GM12874 (cell line): ENCODE results near the gene TNPO3.

Experiments
- TF ChIP-seq, protein P1 (sequence below): IDR thresholded peaks from 2 replicates; pipeline ENCODE4 v1.5.1; 2011; ENCODE audit warnings: low read depth, mild to moderate bottlenecking, control low read depth, low read length, moderate library complexity; ENCODE audit not compliant: insufficient read depth

TNPO3 gene

DNA sequence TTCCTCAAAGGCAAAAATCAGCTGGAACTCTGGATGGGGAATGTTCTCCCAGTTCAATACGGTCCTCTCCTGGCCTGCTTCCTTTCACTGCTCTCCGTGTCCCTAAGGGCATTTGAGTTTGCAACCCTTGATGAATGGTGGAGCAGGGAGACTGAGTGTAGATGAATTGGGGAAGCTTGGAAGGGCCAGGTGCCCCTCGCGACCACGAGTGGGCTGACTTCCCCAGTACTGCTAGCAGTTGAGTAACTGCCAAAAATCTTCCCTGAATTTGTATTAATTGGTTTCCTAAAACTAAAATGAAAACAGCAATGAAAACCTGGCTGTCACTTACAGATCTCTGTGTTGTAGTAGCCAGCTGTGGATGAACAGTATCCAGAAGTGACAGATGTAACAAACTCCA, 103.6 kb downstream of the TNPO3 start:
- TF ChIP-seq, protein P1, sequence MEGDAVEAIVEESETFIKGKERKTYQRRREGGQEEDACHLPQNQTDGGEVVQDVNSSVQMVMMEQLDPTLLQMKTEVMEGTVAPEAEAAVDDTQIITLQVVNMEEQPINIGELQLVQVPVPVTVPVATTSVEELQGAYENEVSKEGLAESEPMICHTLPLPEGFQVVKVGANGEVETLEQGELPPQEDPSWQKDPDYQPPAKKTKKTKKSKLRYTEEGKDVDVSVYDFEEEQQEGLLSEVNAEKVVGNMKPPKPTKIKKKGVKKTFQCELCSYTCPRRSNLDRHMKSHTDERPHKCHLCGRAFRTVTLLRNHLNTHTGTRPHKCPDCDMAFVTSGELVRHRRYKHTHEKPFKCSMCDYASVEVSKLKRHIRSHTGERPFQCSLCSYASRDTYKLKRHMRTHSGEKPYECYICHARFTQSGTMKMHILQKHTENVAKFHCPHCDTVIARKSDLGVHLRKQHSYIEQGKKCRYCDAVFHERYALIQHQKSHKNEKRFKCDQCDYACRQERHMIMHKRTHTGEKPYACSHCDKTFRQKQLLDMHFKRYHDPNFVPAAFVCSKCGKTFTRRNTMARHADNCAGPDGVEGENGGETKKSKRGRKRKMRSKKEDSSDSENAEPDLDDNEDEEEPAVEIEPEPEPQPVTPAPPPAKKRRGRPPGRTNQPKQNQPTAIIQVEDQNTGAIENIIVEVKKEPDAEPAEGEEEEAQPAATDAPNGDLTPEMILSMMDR, result no peak

DNA sequence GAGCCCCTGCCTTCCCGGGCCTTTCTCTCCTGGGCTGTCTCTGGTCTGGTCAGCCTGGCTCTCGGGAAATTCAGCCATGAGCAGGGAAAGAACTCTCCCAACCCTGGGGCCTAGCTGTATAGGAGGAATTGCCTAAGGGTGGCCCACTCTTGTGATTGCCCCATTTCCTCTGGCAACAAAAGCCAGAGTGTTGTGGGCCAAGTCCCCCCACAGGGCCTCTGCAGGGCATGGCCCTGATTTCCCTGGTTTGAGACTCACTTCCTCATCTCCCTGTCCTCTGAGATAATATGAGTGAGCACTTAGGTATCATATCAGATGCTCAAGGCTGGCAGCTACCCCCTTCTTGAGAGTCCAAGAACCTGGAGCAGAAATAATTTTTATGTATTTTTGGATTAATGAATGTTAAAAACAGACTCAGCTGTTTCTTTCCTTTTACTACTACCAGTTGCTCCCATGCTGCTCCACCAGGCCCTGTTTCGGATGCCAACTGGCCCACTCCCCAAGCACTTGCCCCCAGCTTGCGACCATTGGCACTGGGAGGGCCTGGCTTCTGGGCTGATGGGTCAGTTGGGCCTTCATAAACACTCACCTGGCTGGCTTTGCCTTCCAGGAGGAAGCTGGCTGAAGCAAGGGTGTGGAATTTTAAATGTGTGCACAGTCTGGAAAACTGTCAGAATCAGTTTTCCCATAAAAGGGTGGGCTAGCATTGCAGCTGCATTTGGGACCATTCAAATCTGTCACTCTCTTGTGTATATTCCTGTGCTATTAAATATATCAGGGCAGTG, 105.7 kb downstream of the TNPO3 start:
- TF ChIP-seq, protein P1, result no peak

DNA sequence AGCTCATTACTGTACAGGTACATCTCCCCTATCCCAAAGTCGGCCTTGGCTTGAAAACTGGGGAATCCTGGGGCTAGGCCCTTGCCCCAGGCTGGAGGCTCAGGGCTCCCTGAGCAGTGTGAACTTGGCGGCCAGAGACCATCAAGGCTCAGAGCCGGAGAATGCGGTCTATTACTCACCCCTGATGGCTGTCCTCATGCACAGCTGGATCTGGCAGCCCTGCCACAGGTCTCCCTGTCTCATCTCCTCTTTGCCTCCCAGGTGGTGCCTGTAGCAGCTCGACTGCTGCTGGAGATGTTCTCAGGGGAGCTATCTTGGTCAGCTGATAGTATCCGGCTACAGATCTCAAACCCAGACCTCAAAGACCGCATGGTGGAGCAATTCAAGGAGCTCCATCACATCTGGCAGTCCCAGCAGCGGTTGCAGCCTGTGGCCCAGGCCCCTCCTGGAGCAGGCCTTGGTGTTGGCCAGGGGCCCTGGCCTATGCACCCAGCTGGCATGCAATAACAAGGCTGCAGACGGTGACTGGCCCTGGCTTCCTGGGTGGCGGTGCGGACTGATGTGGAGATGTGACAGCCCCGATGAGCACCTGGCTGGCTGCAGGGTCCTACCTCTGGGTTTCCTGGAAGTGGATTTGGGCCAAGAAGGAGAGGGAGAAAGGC, 106.5 kb downstream of the TNPO3 start:
- TF ChIP-seq, protein P1, result no peak

DNA sequence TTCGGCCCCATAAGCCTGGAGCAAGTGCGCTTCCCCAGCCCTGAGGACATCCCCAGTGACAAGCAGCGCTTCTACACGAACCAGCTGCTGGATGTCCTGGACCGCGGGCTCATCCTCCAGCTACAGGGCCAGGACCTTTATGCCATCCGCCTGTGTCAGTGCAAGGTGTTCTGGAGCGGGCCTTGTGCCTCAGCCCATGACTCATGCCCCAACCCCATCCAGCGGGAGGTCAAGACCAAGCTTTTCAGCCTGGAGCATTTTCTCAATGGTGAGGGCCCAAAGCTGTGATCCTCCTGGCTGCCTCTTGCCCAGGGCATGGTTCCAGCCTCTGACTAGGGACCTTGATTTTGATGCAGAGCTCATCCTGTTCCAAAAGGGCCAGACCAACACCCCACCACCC, 107.1 kb downstream of the TNPO3 start:
- TF ChIP-seq, protein P1, result no peak

DNA sequence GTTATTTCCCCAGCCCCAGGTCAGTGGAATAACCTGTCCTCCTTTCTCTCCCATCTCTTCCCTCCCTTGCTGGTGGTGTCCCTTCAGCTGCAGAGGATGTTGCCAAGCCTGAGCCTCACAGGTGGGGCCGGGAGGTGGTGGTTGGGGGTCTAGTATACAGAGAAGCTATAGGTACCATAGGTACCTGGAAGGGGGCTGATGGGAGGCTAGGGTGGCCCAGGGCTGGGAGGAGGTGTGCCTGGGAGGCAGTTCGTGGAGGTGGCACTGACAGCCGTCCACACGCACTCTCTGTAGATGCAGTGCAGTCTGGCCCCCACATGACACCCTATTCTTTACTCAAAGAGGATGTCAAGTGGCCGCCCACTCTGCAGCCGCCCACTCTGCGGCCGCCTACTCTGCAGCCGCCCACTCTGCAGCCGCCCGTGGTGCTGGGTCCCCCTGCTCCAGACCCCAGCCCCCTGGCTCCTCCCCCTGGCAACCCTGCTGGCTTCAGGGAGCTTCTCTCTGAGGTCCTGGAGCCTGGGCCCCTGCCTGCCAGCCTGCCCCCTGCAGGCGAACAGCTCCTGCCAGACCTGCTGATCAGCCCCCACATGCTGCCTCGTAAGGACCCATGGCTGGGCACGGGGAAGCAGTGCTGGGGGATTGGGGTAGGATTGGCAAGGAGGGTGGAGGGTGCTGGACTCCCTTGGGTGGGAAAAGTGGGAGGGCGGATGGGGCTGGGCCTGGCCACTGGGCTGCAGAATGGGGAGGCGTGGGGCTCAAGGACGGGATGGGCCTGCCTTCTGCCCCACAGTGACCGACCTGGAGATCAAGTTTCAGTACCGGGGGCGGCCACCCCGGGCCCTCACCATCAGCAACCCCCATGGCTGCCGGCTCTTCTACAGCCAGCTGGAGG, 107.7 kb downstream of the TNPO3 start:
- TF ChIP-seq, protein P1, result peak; percentile 41; the same call in 1 of the 2 replicates

DNA sequence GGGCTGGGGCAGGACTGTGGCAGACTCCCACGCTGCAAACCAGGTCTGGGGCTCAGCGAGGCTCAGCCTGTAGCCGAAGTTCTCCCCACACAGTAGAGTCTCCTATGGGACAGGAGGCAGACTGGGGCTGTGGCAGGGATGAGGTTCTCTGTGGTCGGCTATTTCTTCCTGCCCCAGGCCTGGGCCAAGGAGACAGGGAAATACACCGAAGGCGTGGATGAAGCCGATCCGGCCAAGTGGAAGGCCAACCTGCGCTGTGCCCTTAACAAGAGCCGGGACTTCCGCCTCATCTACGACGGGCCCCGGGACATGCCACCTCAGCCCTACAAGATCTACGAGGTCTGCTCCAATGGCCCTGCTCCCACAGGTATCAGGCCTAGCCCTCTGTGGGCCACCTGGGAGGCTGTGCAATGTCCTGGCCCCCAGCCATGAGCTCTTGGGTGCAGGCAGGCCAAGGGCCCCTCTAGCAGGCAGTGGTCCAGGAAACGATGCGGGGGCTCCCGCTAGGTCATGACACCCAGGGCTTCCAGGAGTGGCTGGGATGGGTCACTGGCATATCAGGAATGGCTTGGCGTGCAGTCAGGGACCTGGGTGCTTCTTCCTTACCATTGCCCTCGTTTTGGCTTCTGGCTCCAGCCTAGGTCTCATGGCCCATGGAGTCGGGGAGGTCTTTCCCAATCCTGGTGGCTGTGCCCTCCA, 109.1 kb downstream of the TNPO3 start:
- TF ChIP-seq, protein P1, result no peak
